GM23338 (cell line): ENCODE results near the gene SAMD4A. TPM values are rescaled to one million over a fixed set of nuclear protein-coding genes. Genes with fewer than 3 reads are reported as not detected.

Experiments
- ATAC-seq: fragments of 200-7000 bp; cut with Tn5 transposase; 3 replicates; pipeline ENCODE4 v1.9.1; 2020
- DNase-seq: peaks from one replicate; pipeline ENCODE4 v3.0.0-alpha.2; 2015; ENCODE audit warnings: low spot score
- H2AFZ ChIP-seq: fragments of 200-600 bp; sonication (generic); 2 replicates; pipeline ENCODE4 v1.8.0; 2016; ENCODE audit warnings: antibody characterized with exemption, mild to moderate bottlenecking, moderate library complexity
- H3F3A ChIP-seq: fragments of 200-600 bp; sonication (generic); replicated peaks from 2 replicates; pipeline ENCODE4 v1.8.0; 2017; ENCODE audit warnings: antibody characterized with exemption, mixed run types, low read depth
- H3K27ac ChIP-seq: fragments of 200-600 bp; sonication (generic); 2 replicates; pipeline ENCODE4 v1.6.1; 2016; ENCODE audit warnings: low read depth
- H3K27me3 ChIP-seq: fragments of 200-600 bp; sonication (generic); 2 replicates; pipeline ENCODE4 v1.8.0; 2016; ENCODE audit warnings: mild to moderate bottlenecking, mixed run types, moderate library complexity; ENCODE audit not compliant: insufficient read depth
- H3K36me3 ChIP-seq: fragments of 200-600 bp; sonication (generic); 2 replicates; pipeline ENCODE4 v1.8.0; 2016; ENCODE audit warnings: mild to moderate bottlenecking; ENCODE audit not compliant: insufficient read depth
- H3K4me1 ChIP-seq: fragments of 200-600 bp; sonication (generic); 2 replicates; pipeline ENCODE4 v1.8.0; 2016; ENCODE audit warnings: mild to moderate bottlenecking, moderate library complexity; ENCODE audit not compliant: insufficient read depth
- H3K4me2 ChIP-seq: fragments of 200-600 bp; sonication (generic); 2 replicates; pipeline ENCODE4 v1.7.1; 2017; ENCODE audit warnings: mixed run types
- H3K4me3 ChIP-seq: fragments of 200-600 bp; sonication (generic); 2 replicates; pipeline ENCODE4 v1.6.1; 2016; ENCODE audit warnings: mixed run types
- H3K79me2 ChIP-seq: fragments of 200-600 bp; sonication (generic); replicated peaks from 2 replicates; pipeline ENCODE4 v1.8.0; 2017; ENCODE audit warnings: mild to moderate bottlenecking; ENCODE audit not compliant: insufficient read depth
- H3K9me2 ChIP-seq: fragments of 200-600 bp; sonication (generic); 2 replicates; pipeline ENCODE4 v1.8.0; 2017; ENCODE audit not compliant: insufficient read depth
- H4K20me1 ChIP-seq: fragments of 200-600 bp; sonication (generic); replicated peaks from 2 replicates; pipeline ENCODE4 v1.8.0; 2017; ENCODE audit warnings: mild to moderate bottlenecking; ENCODE audit not compliant: insufficient read depth
- H3K27ac Mint-ChIP-seq: 2 replicates; pipeline ENCODE4 v1.8.0; 2020; ENCODE audit warnings: inconsistent platforms, mild to moderate bottlenecking, moderate library complexity, mixed read lengths
- H3K27me3 Mint-ChIP-seq: 3 replicates; pipeline ENCODE4 v1.8.0; 2022; ENCODE audit warnings: low read depth, mild to moderate bottlenecking, moderate library complexity, mixed read lengths, inconsistent platforms; ENCODE audit not compliant: insufficient read depth, poor library complexity
- H3K36me3 Mint-ChIP-seq: 3 replicates; pipeline ENCODE4 v1.8.0; 2021; ENCODE audit warnings: low read depth, mild to moderate bottlenecking, inconsistent platforms, moderate library complexity, mixed read lengths
- H3K4me1 Mint-ChIP-seq: 3 replicates; pipeline ENCODE4 v1.8.0; 2020; ENCODE audit warnings: mild to moderate bottlenecking, inconsistent platforms, mixed read lengths
- H3K4me3 Mint-ChIP-seq: 3 replicates; pipeline ENCODE4 v1.8.0; 2021; ENCODE audit warnings: moderate library complexity, mild to moderate bottlenecking, inconsistent platforms, mixed read lengths
- H3K9me3 Mint-ChIP-seq: 3 replicates; pipeline ENCODE4 v1.8.0; 2020; ENCODE audit warnings: moderate library complexity, mild to moderate bottlenecking, inconsistent platforms, mixed read lengths
- EZH2 ChIP-seq: fragments of 200-600 bp; sonication (generic); IDR thresholded peaks from one replicate; pipeline ENCODE4 v1.8.0; 2017; ENCODE audit warnings: antibody characterized with exemption, mild to moderate bottlenecking, low read depth; ENCODE audit not compliant: unreplicated experiment
- EZH2phosphoT487 ChIP-seq: fragments of 200-600 bp; sonication (generic); IDR thresholded peaks from one replicate; pipeline ENCODE4 v1.8.1; 2018; ENCODE audit warnings: antibody characterized with exemption; ENCODE audit not compliant: unreplicated experiment
- POLR2AphosphoS5 ChIP-seq: IDR thresholded peaks from 2 replicates; pipeline ENCODE4 v1.6.1; 2016; ENCODE audit warnings: antibody characterized with exemption, low read depth
- STAT1 ChIP-seq: IDR thresholded peaks from one replicate; pipeline ENCODE4 v1.6.1; 2016; ENCODE audit warnings: antibody characterized with exemption; ENCODE audit not compliant: unreplicated experiment
- ZNF331 ChIP-seq: fragments of 250-450 bp; sonication (Bioruptor Pico); IDR thresholded peaks from 2 replicates; pipeline ENCODE4 v1.5.0; 2020; ENCODE audit warnings: low read depth, mild to moderate bottlenecking, moderate library complexity
- polyA plus RNA-seq: library from polyadenylated mRNA; unstranded; fragments of >200 nt; fragmentation: Nextera tagmentation; extraction: Ambion mirVana; gene quantifications from 2 replicates; pipeline ENCODE4 v1.2.1, GENCODE V29; 2016
- total RNA-seq: library from RNA; depleted of rRNA; stranded (reverse); fragments of >200 nt; shearing (Covaris generic); gene quantifications from 2 replicates; pipeline ENCODE4 v1.2.3, GENCODE V29; 2014
- TF ChIP-seq, protein P1 (sequence below): IDR thresholded peaks from 2 replicates; pipeline ENCODE4 v1.6.1; 2016; ENCODE audit warnings: antibody characterized with exemption
- TF ChIP-seq, protein P2 (sequence below): fragments of 250-450 bp; sonication (Bioruptor Pico); IDR thresholded peaks from 2 replicates; pipeline ENCODE4 v1.5.0; 2020; ENCODE audit warnings: mild to moderate bottlenecking, moderate library complexity
- TF ChIP-seq, protein P3 (sequence below): IDR thresholded peaks from one replicate; pipeline ENCODE4 v1.6.1; 2018; ENCODE audit warnings: antibody characterized with exemption; ENCODE audit not compliant: unreplicated experiment

SAMD4A gene
- total and polyA plus RNA-seq, 2 experiments from 2014 or later, result 1.6 to 6.9 TPM

DNA sequence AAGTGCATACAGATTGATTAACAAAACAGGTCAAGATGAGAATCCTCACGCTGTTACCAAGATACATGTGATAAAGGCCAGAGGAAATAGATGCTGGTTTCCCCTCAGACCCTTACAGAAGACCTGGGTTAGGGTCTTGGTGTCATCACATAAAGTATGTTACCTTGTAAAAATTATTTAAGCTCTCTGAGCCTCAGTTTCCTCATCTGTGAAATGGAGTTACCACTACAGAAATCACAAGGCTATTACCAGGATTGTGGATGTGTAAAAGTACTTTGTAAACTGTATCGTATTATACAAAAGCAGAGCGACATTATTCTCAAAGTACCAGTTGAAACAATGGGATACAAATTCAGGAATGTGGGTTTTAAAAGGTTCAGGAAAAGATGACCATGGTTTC lies 14.0 kb downstream of the SAMD4A start:
- Histone ChIP-seq H3K4me1 (no peaks in the 10 kb centered on the region), H3K79me2 (peaks cover 8% of the 10 kb centered on the region; the same call in 1 of the 2 replicates), H3K27ac (no peak overlapping the region), H2AFZ (no peak overlapping the region), H3K36me3 (no peaks in the 10 kb centered on the region), H3K4me3 (no peak overlapping the region), H3K27me3 (no peaks in the 10 kb centered on the region), H3K9me2 (no peaks in the 10 kb centered on the region), H3F3A (no peaks in the 10 kb centered on the region), H3K4me2 (no peak overlapping the region), H4K20me1 (no peaks in the 10 kb centered on the region)
- ATAC-seq, result no peak
- H3K27me3 Mint-ChIP-seq, result no peaks in the 10 kb centered on the region
- no peaks in the 10 kb centered on the region for H3K4me1 Mint-ChIP-seq
- no peaks in the 10 kb centered on the region for H3K36me3 Mint-ChIP-seq
- H3K27ac Mint-ChIP-seq, result no peak overlapping the region
- H3K4me3 Mint-ChIP-seq, result no peak overlapping the region
- DNase-seq, result no peak
- no peak for TF ChIP-seq STAT1
- TF ChIP-seq, protein P1, sequence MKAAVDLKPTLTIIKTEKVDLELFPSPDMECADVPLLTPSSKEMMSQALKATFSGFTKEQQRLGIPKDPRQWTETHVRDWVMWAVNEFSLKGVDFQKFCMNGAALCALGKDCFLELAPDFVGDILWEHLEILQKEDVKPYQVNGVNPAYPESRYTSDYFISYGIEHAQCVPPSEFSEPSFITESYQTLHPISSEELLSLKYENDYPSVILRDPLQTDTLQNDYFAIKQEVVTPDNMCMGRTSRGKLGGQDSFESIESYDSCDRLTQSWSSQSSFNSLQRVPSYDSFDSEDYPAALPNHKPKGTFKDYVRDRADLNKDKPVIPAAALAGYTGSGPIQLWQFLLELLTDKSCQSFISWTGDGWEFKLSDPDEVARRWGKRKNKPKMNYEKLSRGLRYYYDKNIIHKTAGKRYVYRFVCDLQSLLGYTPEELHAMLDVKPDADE, result no peak
- no peaks in the 10 kb centered on the region for H3K9me3 Mint-ChIP-seq

DNA sequence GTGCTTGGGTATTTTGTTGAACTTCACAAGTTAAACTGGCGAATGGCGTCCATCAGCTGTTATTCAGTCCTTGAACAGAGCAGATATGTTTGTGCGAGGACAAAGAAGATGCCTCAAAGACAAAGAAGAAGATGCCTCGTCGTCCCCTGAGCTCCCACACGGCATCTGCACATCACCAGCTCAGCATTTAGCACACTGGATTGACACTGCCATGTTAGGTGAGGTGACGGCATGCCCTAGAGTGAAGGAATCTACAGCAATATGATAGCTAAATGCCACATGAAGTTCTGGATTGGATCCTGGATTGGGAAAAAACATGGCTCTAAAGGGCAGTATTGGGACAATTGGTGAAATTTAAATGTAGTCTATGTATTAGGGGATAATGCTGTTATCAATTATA lies 15.4 kb downstream of the SAMD4A start:
- no peaks in the 10 kb centered on the region for H3K9me3 Mint-ChIP-seq
- Histone ChIP-seq H3K36me3 (no peaks in the 10 kb centered on the region), H4K20me1 (no peaks in the 10 kb centered on the region), H3K27me3 (no peaks in the 10 kb centered on the region), H3K79me2 (peaks cover 8% of the 10 kb centered on the region; the same call in 1 of the 2 replicates), H3K4me2 (no peak overlapping the region), H3K9me2 (no peaks in the 10 kb centered on the region), H3K4me3 (no peak overlapping the region), H3K4me1 (no peaks in the 10 kb centered on the region), H2AFZ (no peak overlapping the region), H3F3A (no peaks in the 10 kb centered on the region), H3K27ac (no peak overlapping the region)
- no peak overlapping the region for H3K27ac Mint-ChIP-seq
- DNase-seq (no peak), ATAC-seq (no peak)
- H3K27me3 Mint-ChIP-seq, result no peaks in the 10 kb centered on the region
- no peaks in the 10 kb centered on the region for H3K36me3 Mint-ChIP-seq
- H3K4me1 Mint-ChIP-seq, result no peaks in the 10 kb centered on the region
- H3K4me3 Mint-ChIP-seq, result no peak overlapping the region
- no peak for TF ChIP-seq STAT1
- TF ChIP-seq, protein P2, sequence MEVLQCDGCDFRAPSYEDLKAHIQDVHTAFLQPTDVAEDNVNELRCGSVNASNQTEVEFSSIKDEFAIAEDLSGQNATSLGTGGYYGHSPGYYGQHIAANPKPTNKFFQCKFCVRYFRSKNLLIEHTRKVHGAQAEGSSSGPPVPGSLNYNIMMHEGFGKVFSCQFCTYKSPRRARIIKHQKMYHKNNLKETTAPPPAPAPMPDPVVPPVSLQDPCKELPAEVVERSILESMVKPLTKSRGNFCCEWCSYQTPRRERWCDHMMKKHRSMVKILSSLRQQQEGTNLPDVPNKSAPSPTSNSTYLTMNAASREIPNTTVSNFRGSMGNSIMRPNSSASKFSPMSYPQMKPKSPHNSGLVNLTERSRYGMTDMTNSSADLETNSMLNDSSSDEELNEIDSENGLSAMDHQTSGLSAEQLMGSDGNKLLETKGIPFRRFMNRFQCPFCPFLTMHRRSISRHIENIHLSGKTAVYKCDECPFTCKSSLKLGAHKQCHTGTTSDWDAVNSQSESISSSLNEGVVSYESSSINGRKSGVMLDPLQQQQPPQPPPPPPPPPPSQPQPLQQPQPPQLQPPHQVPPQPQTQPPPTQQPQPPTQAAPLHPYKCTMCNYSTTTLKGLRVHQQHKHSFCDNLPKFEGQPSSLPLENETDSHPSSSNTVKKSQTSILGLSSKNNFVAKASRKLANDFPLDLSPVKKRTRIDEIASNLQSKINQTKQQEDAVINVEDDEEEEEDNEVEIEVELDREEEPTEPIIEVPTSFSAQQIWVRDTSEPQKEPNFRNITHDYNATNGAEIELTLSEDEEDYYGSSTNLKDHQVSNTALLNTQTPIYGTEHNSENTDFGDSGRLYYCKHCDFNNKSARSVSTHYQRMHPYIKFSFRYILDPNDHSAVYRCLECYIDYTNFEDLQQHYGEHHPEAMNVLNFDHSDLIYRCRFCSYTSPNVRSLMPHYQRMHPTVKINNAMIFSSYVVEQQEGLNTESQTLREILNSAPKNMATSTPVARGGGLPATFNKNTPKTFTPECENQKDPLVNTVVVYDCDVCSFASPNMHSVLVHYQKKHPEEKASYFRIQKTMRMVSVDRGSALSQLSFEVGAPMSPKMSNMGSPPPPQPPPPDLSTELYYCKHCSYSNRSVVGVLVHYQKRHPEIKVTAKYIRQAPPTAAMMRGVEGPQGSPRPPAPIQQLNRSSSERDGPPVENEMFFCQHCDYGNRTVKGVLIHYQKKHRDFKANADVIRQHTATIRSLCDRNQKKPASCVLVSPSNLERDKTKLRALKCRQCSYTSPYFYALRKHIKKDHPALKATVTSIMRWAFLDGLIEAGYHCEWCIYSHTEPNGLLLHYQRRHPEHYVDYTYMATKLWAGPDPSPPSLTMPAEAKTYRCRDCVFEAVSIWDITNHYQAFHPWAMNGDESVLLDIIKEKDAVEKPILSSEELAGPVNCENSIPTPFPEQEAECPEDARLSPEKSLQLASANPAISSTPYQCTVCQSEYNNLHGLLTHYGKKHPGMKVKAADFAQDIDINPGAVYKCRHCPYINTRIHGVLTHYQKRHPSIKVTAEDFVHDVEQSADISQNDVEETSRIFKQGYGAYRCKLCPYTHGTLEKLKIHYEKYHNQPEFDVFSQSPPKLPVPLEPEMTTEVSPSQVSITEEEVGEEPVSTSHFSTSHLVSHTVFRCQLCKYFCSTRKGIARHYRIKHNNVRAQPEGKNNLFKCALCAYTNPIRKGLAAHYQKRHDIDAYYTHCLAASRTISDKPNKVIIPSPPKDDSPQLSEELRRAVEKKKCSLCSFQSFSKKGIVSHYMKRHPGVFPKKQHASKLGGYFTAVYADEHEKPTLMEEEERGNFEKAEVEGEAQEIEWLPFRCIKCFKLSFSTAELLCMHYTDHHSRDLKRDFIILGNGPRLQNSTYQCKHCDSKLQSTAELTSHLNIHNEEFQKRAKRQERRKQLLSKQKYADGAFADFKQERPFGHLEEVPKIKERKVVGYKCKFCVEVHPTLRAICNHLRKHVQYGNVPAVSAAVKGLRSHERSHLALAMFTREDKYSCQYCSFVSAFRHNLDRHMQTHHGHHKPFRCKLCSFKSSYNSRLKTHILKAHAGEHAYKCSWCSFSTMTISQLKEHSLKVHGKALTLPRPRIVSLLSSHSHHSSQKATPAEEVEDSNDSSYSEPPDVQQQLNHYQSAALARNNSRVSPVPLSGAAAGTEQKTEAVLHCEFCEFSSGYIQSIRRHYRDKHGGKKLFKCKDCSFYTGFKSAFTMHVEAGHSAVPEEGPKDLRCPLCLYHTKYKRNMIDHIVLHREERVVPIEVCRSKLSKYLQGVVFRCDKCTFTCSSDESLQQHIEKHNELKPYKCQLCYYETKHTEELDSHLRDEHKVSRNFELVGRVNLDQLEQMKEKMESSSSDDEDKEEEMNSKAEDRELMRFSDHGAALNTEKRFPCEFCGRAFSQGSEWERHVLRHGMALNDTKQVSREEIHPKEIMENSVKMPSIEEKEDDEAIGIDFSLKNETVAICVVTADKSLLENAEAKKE (CRISPR knock-in tag), result no peak
- TF ChIP-seq, protein P1, result no peak
- TF ChIP-seq, protein P3, sequence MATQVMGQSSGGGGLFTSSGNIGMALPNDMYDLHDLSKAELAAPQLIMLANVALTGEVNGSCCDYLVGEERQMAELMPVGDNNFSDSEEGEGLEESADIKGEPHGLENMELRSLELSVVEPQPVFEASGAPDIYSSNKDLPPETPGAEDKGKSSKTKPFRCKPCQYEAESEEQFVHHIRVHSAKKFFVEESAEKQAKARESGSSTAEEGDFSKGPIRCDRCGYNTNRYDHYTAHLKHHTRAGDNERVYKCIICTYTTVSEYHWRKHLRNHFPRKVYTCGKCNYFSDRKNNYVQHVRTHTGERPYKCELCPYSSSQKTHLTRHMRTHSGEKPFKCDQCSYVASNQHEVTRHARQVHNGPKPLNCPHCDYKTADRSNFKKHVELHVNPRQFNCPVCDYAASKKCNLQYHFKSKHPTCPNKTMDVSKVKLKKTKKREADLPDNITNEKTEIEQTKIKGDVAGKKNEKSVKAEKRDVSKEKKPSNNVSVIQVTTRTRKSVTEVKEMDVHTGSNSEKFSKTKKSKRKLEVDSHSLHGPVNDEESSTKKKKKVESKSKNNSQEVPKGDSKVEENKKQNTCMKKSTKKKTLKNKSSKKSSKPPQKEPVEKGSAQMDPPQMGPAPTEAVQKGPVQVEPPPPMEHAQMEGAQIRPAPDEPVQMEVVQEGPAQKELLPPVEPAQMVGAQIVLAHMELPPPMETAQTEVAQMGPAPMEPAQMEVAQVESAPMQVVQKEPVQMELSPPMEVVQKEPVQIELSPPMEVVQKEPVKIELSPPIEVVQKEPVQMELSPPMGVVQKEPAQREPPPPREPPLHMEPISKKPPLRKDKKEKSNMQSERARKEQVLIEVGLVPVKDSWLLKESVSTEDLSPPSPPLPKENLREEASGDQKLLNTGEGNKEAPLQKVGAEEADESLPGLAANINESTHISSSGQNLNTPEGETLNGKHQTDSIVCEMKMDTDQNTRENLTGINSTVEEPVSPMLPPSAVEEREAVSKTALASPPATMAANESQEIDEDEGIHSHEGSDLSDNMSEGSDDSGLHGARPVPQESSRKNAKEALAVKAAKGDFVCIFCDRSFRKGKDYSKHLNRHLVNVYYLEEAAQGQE, result no peak
- TF ChIP-seq ZNF331, result no peak
- TF ChIP-seq EZH2phosphoT487, result no peak
- TF ChIP-seq POLR2AphosphoS5, result no peak
- no peak for TF ChIP-seq EZH2
